Kidney epithelial cell (primary cell): Measurements from ENCODE around the gene RASL12. TPM values are rescaled to one million over a fixed set of nuclear protein-coding genes. Genes with fewer than 3 reads are reported as not detected.
"Not testable (repeated sequence)": the region's sequence is repeated elsewhere in the genome, so short reads cannot be mapped to it uniquely, and the experiment has no call there.

Experiments
- DNase-seq: peaks from one replicate; pipeline ENCODE4 v3.0.0-alpha.2; 2010; ENCODE audit warnings: low read depth
- H3K27me3 ChIP-seq: 2 replicates; pipeline ENCODE4 v1.6.0; 2011; ENCODE audit warnings: low read length; ENCODE audit not compliant: control insufficient read depth, insufficient read depth
- H3K36me3 ChIP-seq: 2 replicates; pipeline ENCODE4 v1.5.1; 2011; ENCODE audit warnings: low read length; ENCODE audit not compliant: control insufficient read depth, insufficient read depth
- H3K4me3 ChIP-seq: 2 replicates; pipeline ENCODE4 v1.5.1; 2011; ENCODE audit warnings: low read depth, mild to moderate bottlenecking, control low read depth, low read length
- CTCF ChIP-seq: IDR thresholded peaks from 2 replicates; pipeline ENCODE4 v1.5.1; 2011; ENCODE audit warnings: mild to moderate bottlenecking, moderate library complexity, low read length, control low read depth, inconsistent platforms; ENCODE audit not compliant: insufficient read depth, poor library complexity, severe bottlenecking
- total RNA-seq: library from RNA; depleted of rRNA; stranded (reverse); fragments of >200 nt; gene quantifications from 2 replicates; pipeline ENCODE4 v1.2.3, GENCODE V29; 2015

Gene RASL12
- total RNA-seq, 1 donor from 2014 or later: 0.92 TPM

- Histone ChIP-seq H3K36me3 (peaks cover 3% of the 10 kb centered on the region), H3K4me3 (no peak overlapping the region), H3K27me3 (no peaks in the 10 kb centered on the region)
- DNase-seq: no peak
- no peak for TF ChIP-seq CTCF
Measured at GRCh38 chr15:65094294-65094995, 26.7 kb upstream of the RASL12 start.

GRCh38 chr15:65093793-65094170 lies 26.0 kb upstream of the RASL12 start:
- not testable (repeated sequence) for H3K36me3 ChIP-seq, H3K27me3 ChIP-seq, DNase-seq, H3K4me3 ChIP-seq

GRCh38 chr15:65092911-65093792 lies 25.4 kb upstream of the RASL12 start:
- Histone ChIP-seq H3K4me3 (no peak overlapping the region), H3K27me3 (no peaks in the 10 kb centered on the region), H3K36me3 (no peaks in the 10 kb centered on the region)
- TF ChIP-seq CTCF: no peak
- no peak for DNase-seq

- Histone ChIP-seq H3K27me3 (no peaks in the 10 kb centered on the region), H3K4me3 (no peak overlapping the region), H3K36me3 (no peaks in the 10 kb centered on the region)
- no peak for DNase-seq
- no peak for TF ChIP-seq CTCF
Measured at GRCh38 chr15:65091946-65092770, 24.4 kb upstream of the RASL12 start.

- TF ChIP-seq CTCF: no peak
- H3K4me3 ChIP-seq: no peak overlapping the region
- H3K27me3 ChIP-seq: peaks cover 16% of the 10 kb centered on the region
- no peak for DNase-seq
- no peaks in the 10 kb centered on the region for H3K36me3 ChIP-seq
Measured at GRCh38 chr15:65089206-65089824, 21.5 kb upstream of the RASL12 start.
